ENCODE data around the gene OXER1. TPM values are rescaled to one million over a fixed set of nuclear protein-coding genes. Genes with fewer than 3 reads are reported as not detected.
A peak's percentile ranks its signal among the peaks of the same experiment; 100 is the strongest.

OXER1 gene
- total and polyA plus RNA-seq, 9 of the 15 experiments (the other 6 are each of a cell fraction or from before 2014, with no cell fraction given) = not detected

- TF ChIP-seq POLR2H (tag; IDR thresholded peaks at IDR 0.05; ENCODE audit: low read depth) = no peak
- TF ChIP-seq HSF4 (CRISPR knock-in tag; IDR thresholded peaks at IDR 0.05; ENCODE audit: borderline replicate concordance) = no peak
- no peak for TF ChIP-seq ZFX (CRISPR knock-in tag; IDR thresholded peaks at IDR 0.05)
- TF ChIP-seq STAT5B (CRISPR knock-in tag; IDR thresholded peaks at IDR 0.05) = no peak
- TF ChIP-seq ZNF280B (CRISPR knock-in tag; IDR thresholded peaks at IDR 0.05) = no peak
- no peak for TF ChIP-seq SREBF1 (IDR thresholded peaks at IDR 0.05; ENCODE audit: borderline replicate concordance, low read depth, low read length)
- no peak for TF ChIP-seq RBFOX2 (IDR thresholded peaks at IDR 0.05; ENCODE audit: low read depth, low read length)
Observed at GRCh38 chr2:42800461-42800962, 36.6 kb upstream of the OXER1 start (continued).

GRCh38 chr2:42799881-42800280 lies 35.9 kb upstream of the OXER1 start:
- no peaks in the 10 kb centered on the region for H4K20me1 ChIP-seq (replicated peaks; ENCODE audit: control insufficient read depth, insufficient read depth, low read length)
- DNase-seq (ENCODE audit: extremely low read depth in 1 of 4, low spot score in 3 of 4) (no peak), FAIRE-seq (no peak), ATAC-seq (no peak)
- intact Hi-C loops (cut with micrococcal nuclease) = no loop called here
- no peak overlapping the region for H3K9ac ChIP-seq (ENCODE audit: insufficient read depth in 1 of 2, low read depth in 2 of 2, low read length in 2 of 2)
- H3K79me2 ChIP-seq (ENCODE audit: control insufficient read depth, insufficient read depth, low read length) = no peaks in the 10 kb centered on the region
- WGBS (ENCODE audit: insufficient coverage, low coverage, missing lambda C conversion rate) = 10% methylated on average over 4 of the region's 4 CpGs
- H3K27me3 ChIP-seq (ENCODE audit: control insufficient read depth in 2 of 2, insufficient read depth in 2 of 2, low read length in 2 of 2) = peaks cover 2 to 17% of the 10 kb centered on the region in 2 experiments; a peak in 3 of 5 replicates
- H3K4me2 ChIP-seq (ENCODE audit: insufficient read depth, low read length) = no peak overlapping the region
- H3K36me3 ChIP-seq (ENCODE audit: control insufficient read depth, insufficient read depth, low read length) = no peaks in the 10 kb centered on the region
- H3K4me1 ChIP-seq (replicated peaks in 1 of 2; ENCODE audit: control insufficient read depth in 2 of 2, insufficient read depth in 2 of 2, low read length in 2 of 2) = no peaks in the 10 kb centered on the region; a peak in 1 of 5 replicates
- no peak overlapping the region for H2AFZ ChIP-seq (ENCODE audit: low read depth, low read length)
- TF ChIP-seq ID3 (CRISPR knock-in tag; IDR thresholded peaks at IDR 0.05) = no peak
- TF ChIP-seq ID3 (tag; IDR thresholded peaks at IDR 0.05) = no peak
- peak; percentile 29; the same call in 1 of the 2 replicates for TF ChIP-seq NFE2 (IDR thresholded peaks at IDR 0.05; ENCODE audit: low read depth)
- H3K27ac ChIP-seq (ENCODE audit: extremely low read depth, low read depth, low read length) = no peak overlapping the region
- no peaks in the 10 kb centered on the region for H3K9me1 ChIP-seq (ENCODE audit: control insufficient read depth, insufficient read depth, low read length)
- in situ Hi-C loops (cut with MboI) = loop anchor here (25.0 kb wide), 1 partner anchor 288 kb away; no protein-coding TSS in a partner anchor
- H3K9me3 ChIP-seq (replicated peaks; ENCODE audit: control insufficient read depth, insufficient read depth, low read depth, low read length) = no peaks in the 10 kb centered on the region
- ChIA-PET CTCF (ENCODE audit: low intra/inter-chr PET ratio) (no interaction called here), POLR2A (interaction anchor here (0.8 to 2.6 kb wide), 3 partner anchors 10 to 13 kb away, joined by 3 to 8 read pairs (median 4); no protein-coding TSS in a partner anchor)
- no peak overlapping the region for H3K4me3 ChIP-seq
- no TSS peak for BruUV-seq (replicated peaks)
